ENCODE results near the gene HPX. TPM values are rescaled to one million over a fixed set of nuclear protein-coding genes. Genes with fewer than 3 reads are reported as not detected.

Gene HPX
- total RNA-seq, 1 donor from 2014 or later = 1.7 TPM

DNA sequence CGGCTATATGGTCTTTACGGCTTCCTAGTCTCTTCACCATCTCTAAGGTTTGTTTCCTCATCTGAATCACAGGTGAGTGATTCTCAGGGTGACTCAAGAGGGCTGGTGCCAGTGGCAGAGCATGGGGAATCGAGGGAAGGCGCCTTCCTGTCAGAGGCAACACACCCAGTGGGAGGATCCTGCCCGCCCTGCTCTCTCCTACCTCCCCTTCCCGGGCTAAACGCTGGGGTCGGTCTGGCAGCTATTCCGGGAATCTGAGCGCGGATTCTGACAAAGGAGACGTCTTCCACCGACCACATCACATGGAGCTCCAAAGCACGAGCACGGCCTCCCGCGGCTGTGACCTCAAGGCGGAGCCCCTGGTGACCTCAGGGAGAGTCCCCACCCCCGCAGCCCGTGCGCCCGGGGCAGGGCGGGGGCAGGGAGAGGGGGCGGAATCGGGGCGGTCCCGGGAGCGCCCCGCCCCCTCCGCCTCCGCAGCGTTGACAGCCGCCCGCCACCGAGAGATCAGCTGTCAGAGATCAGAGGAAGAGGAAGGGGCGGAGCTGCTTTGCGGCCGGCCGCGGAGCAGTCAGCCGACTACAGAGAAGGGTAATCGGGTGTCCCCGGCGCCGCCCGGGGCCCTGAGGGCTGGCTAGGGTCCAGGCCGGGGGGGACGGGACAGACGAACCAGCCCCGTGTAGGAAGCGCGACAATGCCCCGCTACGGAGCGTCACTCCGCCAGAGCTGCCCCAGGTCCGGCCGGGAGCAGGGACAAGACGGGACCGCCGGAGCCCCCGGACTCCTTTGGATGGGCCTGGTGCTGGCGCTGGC is 50.7 kb downstream of the HPX start, which contains the start of gene SMPD1:
TSS of gene SMPD1 (plus strand) at position 570 of the 813 bp plus-strand sequence. CDS start at position 695, 125 bp downstream.
- H3K27ac ChIP-seq (ENCODE audit: low read depth, low read length) = peak within 1 kb of the TSS; percentile 70

DNA sequence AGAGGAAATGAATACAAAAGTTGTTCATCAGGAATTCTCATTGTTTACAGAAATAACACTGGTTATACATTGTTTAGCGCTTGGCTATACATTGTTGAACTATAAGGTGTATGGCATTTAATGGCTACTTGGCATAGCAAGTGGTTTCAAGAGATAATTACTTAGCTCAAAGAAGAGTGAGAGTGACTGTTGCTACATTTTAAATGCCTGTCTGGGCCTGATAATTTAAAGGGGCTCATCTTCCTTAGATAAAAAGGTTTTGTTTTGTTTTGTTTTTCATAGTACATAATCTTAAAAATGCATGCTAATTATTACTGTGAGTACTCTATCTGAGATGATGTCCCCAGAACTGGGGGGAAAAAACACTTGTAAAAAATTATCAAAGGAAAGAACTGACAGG is 52.0 kb downstream of the HPX start:
- H2AFZ ChIP-seq (ENCODE audit: low read depth, low read length) = no peak overlapping the region

More for the DNA sequence above, 50.7 kb downstream of the HPX start, which contains the start of gene SMPD1:
- no peaks in the 10 kb centered on the region for H3K36me3 ChIP-seq (ENCODE audit: insufficient read depth, low read length)
- Mint-ChIP-seq H3K9me3 (ENCODE audit: unreplicated experiment) (no peaks in the 10 kb centered on the region), H3K4me3 (ENCODE audit: unreplicated experiment) (peak within 1 kb of the TSS; percentile 70), H3K27me3 (ENCODE audit: low read depth, unreplicated experiment) (peaks cover 4% of the 10 kb centered on the region), H3K36me3 (ENCODE audit: low read depth, unreplicated experiment) (peaks cover 7% of the 10 kb centered on the region), H3K4me1 (ENCODE audit: low read depth, unreplicated experiment) (peaks cover 12% of the 10 kb centered on the region), H3K27ac (ENCODE audit: unreplicated experiment) (peak within 1 kb of the TSS; percentile 88)
- peaks cover 13% of the 10 kb centered on the region for H3K79me2 ChIP-seq (ENCODE audit: insufficient read depth, low read length)
- no peaks in the 10 kb centered on the region for H3K27me3 ChIP-seq (ENCODE audit: insufficient read depth, low read length)
- H3K9me3 ChIP-seq (ENCODE audit: insufficient read depth, low read depth, low read length) = no peaks in the 10 kb centered on the region
- H4K20me1 ChIP-seq (ENCODE audit: insufficient read depth, low read length) = peaks cover 13% of the 10 kb centered on the region
- peak within 1 kb of the TSS; percentile 87 for H2AFZ ChIP-seq (ENCODE audit: low read depth, low read length)
- peak within 1 kb of the TSS; percentile 100 for H3K4me2 ChIP-seq (ENCODE audit: low read length)
- DNase-seq (ENCODE audit: low read depth) = peak; percentile 74
- FAIRE-seq = no peak
- H3K4me3 ChIP-seq (ENCODE audit: insufficient read depth, low read depth, low read length) = peak within 1 kb of the TSS; percentile 79
- no peak for TF ChIP-seq EZH2 (IDR thresholded peaks at IDR 0.05; ENCODE audit: insufficient read depth, low read length)
- TF ChIP-seq CTCF (IDR thresholded peaks at IDR 0.05; ENCODE audit: insufficient read depth, low read depth, low read length) = no peak
- H3K4me1 ChIP-seq (ENCODE audit: insufficient read depth, low read length) = peaks cover 18% of the 10 kb centered on the region
- peak within 1 kb of the TSS; percentile 89 for H3K9ac ChIP-seq (ENCODE audit: low read length)

More for the DNA sequence above, 52.0 kb downstream of the HPX start:
- Mint-ChIP-seq H3K27ac (ENCODE audit: unreplicated experiment) (no peak overlapping the region), H3K4me3 (ENCODE audit: unreplicated experiment) (peak overlapping the region; percentile 70), H3K27me3 (ENCODE audit: low read depth, unreplicated experiment) (peaks cover 5% of the 10 kb centered on the region), H3K9me3 (ENCODE audit: unreplicated experiment) (no peaks in the 10 kb centered on the region), H3K4me1 (ENCODE audit: low read depth, unreplicated experiment) (peaks cover 12% of the 10 kb centered on the region), H3K36me3 (ENCODE audit: low read depth, unreplicated experiment) (peaks cover 7% of the 10 kb centered on the region)
- DNase-seq (ENCODE audit: low read depth) = no peak
- no peak for FAIRE-seq
- H3K4me2 ChIP-seq (ENCODE audit: low read length) = no peak overlapping the region
- TF ChIP-seq EZH2 (IDR thresholded peaks at IDR 0.05; ENCODE audit: insufficient read depth, low read length) (no peak), CTCF (IDR thresholded peaks at IDR 0.05; ENCODE audit: insufficient read depth, low read depth, low read length) (no peak)
- peaks cover 18% of the 10 kb centered on the region for H3K4me1 ChIP-seq (ENCODE audit: insufficient read depth, low read length)
- H3K4me3 ChIP-seq (ENCODE audit: insufficient read depth, low read depth, low read length) = no peak overlapping the region
- H3K79me2 ChIP-seq (ENCODE audit: insufficient read depth, low read length) = peaks cover 13% of the 10 kb centered on the region
- H4K20me1 ChIP-seq (ENCODE audit: insufficient read depth, low read length) = peaks cover 13% of the 10 kb centered on the region
- H3K36me3 ChIP-seq (ENCODE audit: insufficient read depth, low read length) = no peaks in the 10 kb centered on the region
- H3K9me3 ChIP-seq (ENCODE audit: insufficient read depth, low read depth, low read length) = no peaks in the 10 kb centered on the region
- H3K9ac ChIP-seq (ENCODE audit: low read length) = no peak overlapping the region
- no peak overlapping the region for H3K27ac ChIP-seq (ENCODE audit: low read depth, low read length)
- H3K27me3 ChIP-seq (ENCODE audit: insufficient read depth, low read length) = peaks cover 4% of the 10 kb centered on the region

All from astrocyte (in vitro differentiated cells and primary cell).